DOHH2 (cell line): ENCODE results near the gene KRTAP3-1.

Experiments used
- H3F3A ChIP-seq: fragments of 200-600 bp; sonication (generic), shearing (Covaris generic); 2 replicates; pipeline ENCODE4 v1.6.0; 2016; ENCODE audit warnings: antibody characterized with exemption, mild to moderate bottlenecking; ENCODE audit not compliant: control insufficient read depth, insufficient read depth
- H3K27ac ChIP-seq: fragments of 200-600 bp; sonication (generic); 2 replicates; pipeline ENCODE4 v1.5.1; 2014; ENCODE audit warnings: low read depth, mild to moderate bottlenecking, low read length, moderate library complexity
- H3K27me3 ChIP-seq: fragments of 200-600 bp; sonication (generic); 2 replicates; pipeline ENCODE4 v1.6.1; 2014; ENCODE audit warnings: mild to moderate bottlenecking, low read length, mixed read lengths; ENCODE audit not compliant: control insufficient read depth
- H3K36me3 ChIP-seq: fragments of 200-600 bp; sonication (generic); 2 replicates; pipeline ENCODE4 v1.6.1; 2014; ENCODE audit warnings: mild to moderate bottlenecking, low read length, moderate library complexity, mixed read lengths; ENCODE audit not compliant: control insufficient read depth
- H3K4me1 ChIP-seq: fragments of 200-600 bp; sonication (generic); 2 replicates; pipeline ENCODE4 v1.6.1; 2014; ENCODE audit warnings: mild to moderate bottlenecking, low read length, mixed read lengths; ENCODE audit not compliant: control insufficient read depth
- H3K4me2 ChIP-seq: fragments of 200-600 bp; sonication (generic); 2 replicates; pipeline ENCODE4 v1.6.0; 2014; ENCODE audit warnings: mild to moderate bottlenecking, low read length, moderate library complexity
- H3K4me3 ChIP-seq: fragments of 200-600 bp; sonication (generic); 2 replicates; pipeline ENCODE4 v1.5.1; 2014; ENCODE audit warnings: mild to moderate bottlenecking, low read length, mixed read lengths
- H3K79me2 ChIP-seq: fragments of 200-600 bp; sonication (generic); 2 replicates; pipeline ENCODE4 v1.6.1; 2014; ENCODE audit warnings: mild to moderate bottlenecking, low read length, mixed read lengths; ENCODE audit not compliant: control insufficient read depth
- H3K9me2 ChIP-seq: fragments of 200-600 bp; sonication (generic); replicated peaks from 2 replicates; pipeline ENCODE4 v1.6.1; 2014; ENCODE audit warnings: mild to moderate bottlenecking, low read length, mixed read lengths; ENCODE audit not compliant: control insufficient read depth
- H3K9me3 ChIP-seq: fragments of 200-600 bp; sonication (generic); 2 replicates; pipeline ENCODE4 v1.6.1; 2014; ENCODE audit warnings: antibody characterized with exemption, low read length, mixed read lengths; ENCODE audit not compliant: control insufficient read depth, insufficient read depth
- H4K20me1 ChIP-seq: fragments of 200-600 bp; sonication (generic); 2 replicates; pipeline ENCODE4 v1.6.0; 2014; ENCODE audit warnings: low read depth, mild to moderate bottlenecking, antibody characterized with exemption, low read length, moderate library complexity; ENCODE audit not compliant: control insufficient read depth, insufficient read depth
- CTCF ChIP-seq: fragments of 200-600 bp; sonication (generic); IDR thresholded peaks from one replicate; pipeline ENCODE4 v1.5.1; 2014; ENCODE audit warnings: antibody characterized with exemption, mild to moderate bottlenecking, low read depth, low read length; ENCODE audit not compliant: poor library complexity, severe bottlenecking
- EZH2phosphoT487 ChIP-seq: fragments of 200-600 bp; sonication (generic); IDR thresholded peaks from 2 replicates; pipeline ENCODE4 v1.6.1; 2017; ENCODE audit warnings: borderline replicate concordance, mild to moderate bottlenecking, antibody characterized with exemption, low read length, moderate library complexity, mixed read lengths

KRTAP3-1 gene

DNA sequence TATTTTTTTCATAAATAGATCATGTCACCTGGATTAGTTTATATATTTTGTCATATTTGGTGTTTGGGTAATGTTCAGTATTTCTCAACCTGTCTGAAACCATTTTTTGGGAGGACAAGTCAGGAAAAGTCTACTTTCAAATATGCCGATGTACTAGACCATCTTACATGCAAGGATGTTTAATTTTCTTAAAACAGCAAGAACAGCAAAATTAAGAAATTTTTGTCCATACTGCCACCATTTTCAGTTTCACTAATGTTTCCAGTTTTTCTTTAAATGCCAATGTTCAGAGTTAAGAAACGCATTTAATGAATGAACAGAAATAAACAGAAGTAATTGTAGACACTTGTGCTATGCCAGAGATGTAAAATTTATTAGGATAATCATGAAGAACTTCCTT, 15.8 kb downstream of the KRTAP3-1 start:
- no peaks in the 10 kb centered on the region for H3K4me1 ChIP-seq
- H3K4me2 ChIP-seq = no peak overlapping the region
- no peaks in the 10 kb centered on the region for H4K20me1 ChIP-seq
- no peaks in the 10 kb centered on the region for H3K9me3 ChIP-seq
- no peak for TF ChIP-seq EZH2phosphoT487
- no peak for TF ChIP-seq CTCF
- H3K27ac ChIP-seq = no peak overlapping the region
- H3K9me2 ChIP-seq = no peaks in the 10 kb centered on the region
- no peaks in the 10 kb centered on the region for H3K36me3 ChIP-seq
- peaks cover 25% of the 10 kb centered on the region for H3K27me3 ChIP-seq
- H3F3A ChIP-seq = no peaks in the 10 kb centered on the region
- no peak overlapping the region for H3K4me3 ChIP-seq
- H3K79me2 ChIP-seq = no peaks in the 10 kb centered on the region

GRCh38 chr17:40992666-40993065, 16.3 kb downstream of the KRTAP3-1 start:
- H3K9me3 ChIP-seq = no peaks in the 10 kb centered on the region
- H3K4me1 ChIP-seq = no peaks in the 10 kb centered on the region
- TF ChIP-seq CTCF (no peak), EZH2phosphoT487 (no peak)
- H3K27ac ChIP-seq = no peak overlapping the region
- H3K36me3 ChIP-seq = no peaks in the 10 kb centered on the region
- H4K20me1 ChIP-seq = no peaks in the 10 kb centered on the region
- H3F3A ChIP-seq = no peaks in the 10 kb centered on the region
- no peak overlapping the region for H3K4me2 ChIP-seq
- peaks cover 23% of the 10 kb centered on the region for H3K27me3 ChIP-seq
- no peak overlapping the region for H3K4me3 ChIP-seq
- H3K79me2 ChIP-seq = no peaks in the 10 kb centered on the region
- H3K9me2 ChIP-seq = no peaks in the 10 kb centered on the region

DNA sequence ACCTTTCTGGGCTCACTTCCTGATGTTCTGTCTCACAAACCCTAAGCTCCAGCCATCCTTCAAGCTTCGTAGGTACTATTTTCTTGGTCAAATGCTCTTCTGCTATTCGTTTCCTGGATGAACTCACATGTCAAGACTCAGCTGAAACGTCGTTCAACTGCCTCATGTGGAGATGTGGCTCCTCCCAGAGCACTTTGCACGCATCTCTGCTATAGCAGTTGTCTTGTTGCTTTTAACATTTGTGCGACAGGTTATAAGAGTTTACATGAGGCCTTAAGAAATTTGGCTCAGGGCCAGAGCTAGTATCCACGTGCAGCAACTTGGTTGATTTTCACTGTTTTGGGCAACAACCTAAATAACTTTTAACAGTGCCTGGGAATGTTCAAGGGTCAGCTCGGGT, 22.0 kb downstream of the KRTAP3-1 start:
- Histone ChIP-seq H3F3A (no peaks in the 10 kb centered on the region), H3K27me3 (peaks cover 6% of the 10 kb centered on the region; the same call in 1 of the 2 replicates), H3K4me3 (no peak overlapping the region), H3K4me2 (no peak overlapping the region), H3K9me3 (no peaks in the 10 kb centered on the region), H3K4me1 (no peaks in the 10 kb centered on the region), H3K27ac (no peak overlapping the region), H3K79me2 (no peaks in the 10 kb centered on the region), H3K9me2 (no peaks in the 10 kb centered on the region), H3K36me3 (no peaks in the 10 kb centered on the region), H4K20me1 (no peaks in the 10 kb centered on the region)
- no peak for TF ChIP-seq CTCF
- TF ChIP-seq EZH2phosphoT487 = no peak

GRCh38 chr17:40984226-40984625, 24.7 kb downstream of the KRTAP3-1 start, which contains the start of gene KRT40:
Gene KRT40 (minus strand): TSS chr17:40984326. CDS start chr17:40984273, 53 bp downstream.
- Histone ChIP-seq H3K79me2 (no peaks in the 10 kb centered on the region), H3K4me1 (no peaks in the 10 kb centered on the region), H3F3A (no peaks in the 10 kb centered on the region), H3K27ac (no peak within 1 kb of the TSS), H3K36me3 (no peaks in the 10 kb centered on the region), H3K4me2 (no peak within 1 kb of the TSS), H3K27me3 (peaks cover 3% of the 10 kb centered on the region), H3K9me3 (no peaks in the 10 kb centered on the region), H3K9me2 (no peaks in the 10 kb centered on the region), H3K4me3 (no peak within 1 kb of the TSS), H4K20me1 (no peaks in the 10 kb centered on the region)
- no peak for TF ChIP-seq CTCF
- TF ChIP-seq EZH2phosphoT487 = no peak
